Measurements from ENCODE around the gene STUB1.
A peak's percentile ranks its signal among the peaks of the same experiment; 100 is the strongest.

Gene STUB1

DNA sequence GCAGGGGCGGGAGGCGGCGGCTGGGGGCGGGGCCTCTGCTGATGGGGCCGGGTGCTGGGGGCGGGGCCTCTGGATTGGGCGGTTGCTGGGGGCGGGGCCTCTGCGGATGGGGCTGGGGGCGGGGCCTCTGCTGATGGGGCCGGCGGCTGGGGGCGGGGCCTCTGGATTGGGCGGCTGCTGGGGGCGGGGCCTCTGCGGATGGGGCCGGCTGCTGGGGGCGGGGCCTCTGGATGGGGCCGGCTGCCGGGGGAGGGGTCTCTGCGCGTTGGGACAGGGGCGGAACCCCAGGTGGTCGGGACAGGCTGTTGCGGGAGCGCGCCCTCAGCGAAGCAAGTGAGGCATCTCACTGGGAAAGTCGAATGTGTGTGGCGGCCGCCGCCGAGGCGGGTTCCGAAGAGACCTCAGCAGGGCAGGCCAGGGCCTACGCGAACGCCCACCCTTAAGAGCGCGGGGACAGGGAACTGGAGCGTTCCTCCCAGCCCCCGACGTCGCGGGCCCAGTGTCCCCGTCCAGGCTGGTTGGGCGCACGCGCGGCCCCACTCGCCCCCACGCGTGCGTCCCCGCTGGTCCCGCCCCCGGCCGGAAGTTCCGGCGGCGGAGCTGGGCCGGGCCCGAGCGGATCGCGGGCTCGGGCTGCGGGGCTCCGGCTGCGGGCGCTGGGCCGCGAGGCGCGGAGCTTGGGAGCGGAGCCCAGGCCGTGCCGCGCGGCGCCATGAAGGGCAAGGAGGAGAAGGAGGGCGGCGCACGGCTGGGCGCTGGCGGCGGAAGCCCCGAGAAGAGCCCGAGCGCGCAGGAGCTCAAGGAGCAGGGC lies at the start of gene STUB1:
TSS of gene STUB1 (plus strand) at position 597 of the 811 bp plus-strand sequence. CDS start at position 713, 116 bp downstream.
- peak; percentile 82 for DNase-seq (ENCODE audit: low read depth)

DNA sequence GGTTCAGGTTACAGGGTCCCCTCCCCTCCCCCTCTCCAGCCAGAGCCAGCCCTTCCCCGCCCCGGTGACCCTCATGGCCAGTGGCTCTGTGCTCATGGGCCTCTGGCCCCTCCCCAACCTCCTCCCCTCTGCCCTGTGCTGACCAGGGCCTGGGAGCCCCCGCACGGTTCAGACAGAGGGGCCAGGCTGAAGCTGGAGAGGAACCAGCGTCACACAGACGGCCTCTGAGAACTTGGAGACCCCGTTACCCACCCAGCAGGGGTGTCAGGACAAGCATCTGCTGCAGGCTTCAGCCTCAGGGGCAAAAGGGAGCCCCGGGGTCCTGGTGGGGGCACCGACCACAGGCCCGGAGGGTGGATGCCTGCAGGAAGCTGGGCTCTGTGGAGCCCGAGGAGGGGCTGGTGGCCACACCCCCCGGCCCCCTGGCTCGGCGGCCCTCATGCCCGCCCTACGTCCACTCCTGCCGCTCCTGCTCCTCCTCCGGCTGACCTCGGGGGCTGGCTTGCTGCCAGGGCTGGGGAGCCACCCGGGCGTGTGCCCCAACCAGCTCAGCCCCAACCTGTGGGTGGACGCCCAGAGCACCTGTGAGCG lies 49.3 kb upstream of the STUB1 start, which contains the start of gene WFIKKN1:
TSS of gene WFIKKN1 (plus strand) at position 171 of the 591 bp plus-strand sequence. CDS start at position 440, 269 bp downstream.
- no peak for DNase-seq (ENCODE audit: low read depth)

DNA sequence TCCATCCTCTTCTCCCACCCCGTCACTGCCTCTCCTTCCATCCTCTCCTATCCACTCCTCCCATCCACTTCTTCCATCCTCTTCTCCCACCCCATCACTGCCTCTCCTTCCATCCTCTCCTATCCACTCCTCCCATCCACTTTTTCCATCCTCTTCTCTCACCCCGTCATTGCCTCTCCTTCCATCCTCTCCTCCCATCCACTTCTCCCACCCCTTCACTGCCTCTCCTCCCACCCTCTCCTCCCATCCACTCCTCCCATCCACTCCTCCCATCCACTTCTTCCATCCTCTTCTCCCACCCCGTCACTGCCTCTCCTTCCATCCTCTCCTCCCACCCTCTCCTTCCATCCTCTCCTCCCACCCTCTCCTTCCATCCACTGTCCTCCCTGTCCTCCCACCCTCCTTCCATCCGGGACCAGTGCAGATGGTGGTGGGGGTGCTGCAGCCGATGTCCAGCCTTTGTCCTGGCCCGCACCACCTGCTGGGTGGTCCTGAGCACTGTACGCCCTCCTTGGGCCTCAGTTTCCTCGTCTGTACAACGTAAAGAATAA lies 48.3 kb upstream of the STUB1 start:
- DNase-seq (ENCODE audit: low read depth), result no peak

DNA sequence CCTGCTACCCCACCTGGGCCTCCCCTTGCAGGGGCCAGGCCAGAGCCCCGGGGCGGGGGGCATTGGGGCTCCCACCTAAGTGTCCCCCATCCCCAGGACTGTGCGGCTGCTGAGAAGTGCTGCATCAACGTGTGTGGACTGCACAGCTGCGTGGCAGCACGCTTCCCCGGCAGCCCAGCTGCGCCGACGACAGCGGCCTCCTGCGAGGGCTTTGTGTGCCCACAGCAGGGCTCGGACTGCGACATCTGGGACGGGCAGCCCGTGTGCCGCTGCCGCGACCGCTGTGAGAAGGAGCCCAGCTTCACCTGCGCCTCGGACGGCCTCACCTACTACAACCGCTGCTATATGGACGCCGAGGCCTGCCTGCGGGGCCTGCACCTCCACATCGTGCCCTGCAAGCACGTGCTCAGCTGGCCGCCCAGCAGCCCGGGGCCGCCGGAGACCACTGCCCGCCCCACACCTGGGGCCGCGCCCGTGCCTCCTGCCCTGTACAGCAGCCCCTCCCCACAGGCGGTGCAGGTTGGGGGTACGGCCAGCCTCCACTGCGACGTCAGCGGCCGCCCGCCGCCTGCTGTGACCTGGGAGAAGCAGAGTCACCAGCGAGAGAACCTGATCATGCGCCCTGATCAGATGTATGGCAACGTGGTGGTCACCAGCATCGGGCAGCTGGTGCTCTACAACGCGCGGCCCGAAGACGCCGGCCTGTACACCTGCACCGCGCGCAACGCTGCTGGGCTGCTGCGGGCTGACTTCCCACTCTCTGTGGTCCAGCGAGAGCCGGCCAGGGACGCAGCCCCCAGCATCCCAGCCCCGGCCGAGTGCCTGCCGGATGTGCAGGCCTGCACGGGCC lies 47.5 kb upstream of the STUB1 start:
- DNase-seq (ENCODE audit: low read depth), result no peak

DNA sequence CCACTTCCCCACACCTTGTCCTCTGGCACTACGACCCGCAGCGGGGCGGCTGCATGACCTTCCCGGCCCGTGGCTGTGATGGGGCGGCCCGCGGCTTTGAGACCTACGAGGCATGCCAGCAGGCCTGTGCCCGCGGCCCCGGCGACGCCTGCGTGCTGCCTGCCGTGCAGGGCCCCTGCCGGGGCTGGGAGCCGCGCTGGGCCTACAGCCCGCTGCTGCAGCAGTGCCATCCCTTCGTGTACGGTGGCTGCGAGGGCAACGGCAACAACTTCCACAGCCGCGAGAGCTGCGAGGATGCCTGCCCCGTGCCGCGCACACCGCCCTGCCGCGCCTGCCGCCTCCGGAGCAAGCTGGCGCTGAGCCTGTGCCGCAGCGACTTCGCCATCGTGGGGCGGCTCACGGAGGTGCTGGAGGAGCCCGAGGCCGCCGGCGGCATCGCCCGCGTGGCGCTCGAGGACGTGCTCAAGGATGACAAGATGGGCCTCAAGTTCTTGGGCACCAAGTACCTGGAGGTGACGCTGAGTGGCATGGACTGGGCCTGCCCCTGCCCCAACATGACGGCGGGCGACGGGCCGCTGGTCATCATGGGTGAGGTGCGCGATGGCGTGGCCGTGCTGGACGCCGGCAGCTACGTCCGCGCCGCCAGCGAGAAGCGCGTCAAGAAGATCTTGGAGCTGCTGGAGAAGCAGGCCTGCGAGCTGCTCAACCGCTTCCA lies 46.7 kb upstream of the STUB1 start:
- DNase-seq (ENCODE audit: low read depth), result no peak

DNA sequence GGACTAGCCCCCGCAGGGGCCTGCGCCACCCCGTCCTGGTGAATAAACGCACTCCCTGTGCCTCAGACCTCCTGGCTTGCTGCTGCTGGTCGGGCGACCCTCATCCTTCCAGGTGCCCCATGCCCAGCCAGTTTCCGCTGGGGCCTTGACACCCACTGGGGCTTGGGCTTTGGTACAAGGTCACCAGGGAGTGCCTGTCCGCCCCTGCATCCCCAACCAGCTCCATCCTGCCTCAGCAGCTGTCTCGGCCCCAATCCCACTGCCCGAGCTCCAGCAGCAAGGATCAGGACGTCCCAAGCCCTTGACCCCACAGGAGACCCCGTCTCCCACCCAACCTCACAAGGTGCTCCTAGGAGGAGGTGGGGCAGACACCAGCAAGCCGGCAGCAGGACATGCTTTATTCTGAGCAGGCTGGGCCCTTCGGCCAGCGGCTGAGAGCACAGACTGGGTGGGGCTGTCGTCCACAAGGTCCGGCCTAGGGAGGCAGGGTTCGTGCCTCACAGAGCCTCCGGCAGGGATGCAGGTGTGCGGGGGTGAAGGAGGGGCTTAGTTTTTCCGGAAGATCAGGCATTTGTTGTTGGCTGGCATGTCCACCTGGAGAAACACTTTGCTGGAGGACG lies 46.0 kb upstream of the STUB1 start:
- no peak for DNase-seq (ENCODE audit: low read depth)

DNA sequence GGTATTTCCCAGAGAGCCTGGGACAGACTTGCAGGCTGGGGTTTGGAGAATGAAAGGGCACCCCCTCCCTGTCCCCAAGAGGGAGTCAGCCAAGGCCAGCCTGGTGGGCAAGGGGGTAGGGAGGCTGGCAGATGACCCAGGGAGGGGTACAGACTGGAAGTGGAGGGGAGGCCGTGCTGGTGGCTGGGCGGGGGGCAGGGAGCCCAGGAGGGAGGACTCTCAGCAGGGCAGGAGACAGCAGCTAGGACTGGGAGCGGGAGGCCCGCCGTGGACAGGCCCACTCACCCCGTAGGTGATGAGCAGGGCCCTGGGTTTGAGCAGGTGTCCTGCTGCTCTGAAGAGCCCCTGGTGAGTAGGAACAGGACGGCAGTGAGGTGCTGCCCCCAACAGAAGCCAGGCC lies 45.2 kb upstream of the STUB1 start:
- DNase-seq (ENCODE audit: low read depth), result no peak

DNA sequence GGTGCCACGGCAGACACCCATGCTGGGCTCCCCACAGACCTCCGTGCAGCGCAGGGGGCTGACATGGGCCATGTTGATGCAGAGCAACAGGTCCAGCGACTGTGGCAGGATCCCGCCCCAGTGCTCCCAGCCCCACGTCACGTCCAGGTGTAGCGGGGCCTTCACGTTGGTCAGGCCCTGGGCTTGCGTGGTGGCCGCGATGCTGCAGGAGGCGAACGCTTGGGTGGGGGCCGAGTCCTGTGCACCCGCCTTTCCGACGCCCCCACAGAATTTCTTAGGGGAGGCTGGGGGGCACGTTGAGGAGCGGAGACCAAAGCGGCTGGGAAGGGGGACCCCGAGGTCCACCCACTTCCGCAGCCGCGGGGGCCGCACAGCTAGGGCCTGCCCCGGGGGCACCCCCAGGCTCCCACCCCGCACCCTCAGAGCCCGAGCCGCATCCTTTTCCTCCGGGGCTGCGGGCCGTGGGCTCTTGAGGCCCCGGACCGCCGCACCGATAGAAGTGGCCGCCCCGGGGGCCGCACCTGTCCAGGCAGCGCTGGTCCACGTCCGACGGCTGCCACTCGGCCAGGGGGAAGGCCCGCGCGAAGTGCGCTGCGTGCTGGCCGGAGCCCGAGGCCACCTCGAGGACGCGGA lies 44.5 kb upstream of the STUB1 start:
- no peak for DNase-seq (ENCODE audit: low read depth)

DNA sequence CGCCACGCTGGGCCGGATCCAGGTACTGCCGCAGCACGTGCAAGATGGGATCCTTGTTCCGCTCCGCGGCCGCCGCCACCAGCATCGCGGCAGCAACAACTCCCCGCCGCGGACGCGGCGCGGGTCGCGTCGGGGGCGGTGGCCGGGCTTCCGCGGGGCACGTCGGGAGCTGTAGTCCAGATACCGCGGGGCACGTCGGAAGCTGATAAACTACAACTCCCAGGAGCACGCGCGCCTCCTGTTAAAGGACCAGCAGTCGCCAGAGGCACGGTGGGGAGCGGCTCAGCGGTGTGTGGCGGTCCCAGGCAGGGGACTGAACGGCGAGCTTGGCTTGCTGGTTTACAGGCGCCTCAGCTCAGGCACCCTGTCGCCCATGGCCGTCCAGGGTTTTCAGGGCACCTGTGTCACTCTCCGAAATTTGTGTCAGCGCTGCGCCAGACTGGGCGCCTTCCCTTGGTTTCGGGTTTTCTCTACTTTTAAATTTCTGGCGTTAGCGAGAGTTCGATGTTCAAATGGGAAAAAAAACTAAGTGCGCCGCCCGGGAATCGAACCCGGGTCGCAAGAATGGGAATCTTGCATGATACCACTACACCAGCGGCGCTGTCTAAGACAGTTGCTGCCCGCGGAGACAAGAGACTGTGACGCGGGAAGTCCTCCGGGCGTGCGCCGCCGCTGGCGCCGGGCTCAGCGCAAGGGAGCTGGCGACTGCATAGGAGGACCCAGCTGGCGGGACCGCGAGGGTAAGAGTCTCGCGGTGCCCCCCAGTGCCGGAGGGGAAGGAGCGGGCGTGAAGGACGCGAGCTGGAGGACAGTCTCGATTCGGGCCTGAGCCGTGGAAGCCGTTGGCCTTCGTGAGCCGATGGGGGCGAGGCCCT lies 43.8 kb upstream of the STUB1 start, which contains the start of gene METTL26:
TSS of gene METTL26 (minus strand) at position 100 of the 875 bp plus-strand sequence. CDS start at position 85, 15 bp downstream.
- DNase-seq (ENCODE audit: low read depth), result peak; percentile 85

DNA sequence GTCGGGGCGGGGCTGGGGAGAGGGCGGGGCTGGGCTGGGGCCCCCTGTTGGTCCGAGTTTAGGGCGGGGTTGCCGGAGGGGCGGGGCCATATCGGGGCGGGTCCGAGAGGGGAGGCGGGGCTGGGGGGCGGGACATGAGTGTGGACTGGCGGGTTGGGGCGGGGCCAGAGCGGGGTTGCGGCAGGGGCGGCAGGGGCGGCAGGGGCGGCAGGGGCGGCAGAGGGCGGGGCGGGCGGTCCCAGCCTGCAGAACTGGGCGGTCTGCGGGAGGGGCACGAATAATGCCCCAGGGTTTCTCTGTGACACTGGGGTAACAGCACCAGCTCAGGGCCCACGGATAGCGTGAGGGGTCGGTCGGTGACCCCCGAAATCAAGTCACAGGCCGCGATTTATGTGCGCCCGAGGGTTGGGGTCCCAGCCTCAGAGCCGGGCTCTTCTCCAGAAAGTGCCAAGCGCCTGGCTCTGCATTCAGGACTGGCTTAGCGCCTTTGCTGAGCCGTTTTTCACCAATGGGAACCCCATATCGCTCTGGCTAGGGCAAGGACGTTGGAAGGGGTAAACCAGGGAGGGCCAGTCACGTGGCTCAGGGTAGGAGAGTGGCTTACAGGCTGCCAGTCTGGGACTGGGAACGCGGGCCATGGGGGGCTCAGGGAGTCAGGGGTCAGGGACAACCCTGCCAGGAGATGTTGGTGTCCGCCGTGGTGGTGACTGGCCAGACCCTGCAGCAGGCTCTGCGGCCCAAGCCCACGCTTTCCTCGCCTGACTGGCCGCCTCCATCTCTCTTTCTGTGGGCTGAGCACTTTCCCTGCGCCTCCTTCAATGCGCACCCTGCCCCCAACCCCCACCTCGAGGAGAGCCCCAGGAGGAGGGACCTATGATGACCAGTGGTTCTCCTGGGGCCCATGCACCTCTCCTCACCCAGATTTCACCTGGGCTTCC lies 42.9 kb upstream of the STUB1 start:
- peak; percentile 86 for DNase-seq (ENCODE audit: low read depth)

DNA sequence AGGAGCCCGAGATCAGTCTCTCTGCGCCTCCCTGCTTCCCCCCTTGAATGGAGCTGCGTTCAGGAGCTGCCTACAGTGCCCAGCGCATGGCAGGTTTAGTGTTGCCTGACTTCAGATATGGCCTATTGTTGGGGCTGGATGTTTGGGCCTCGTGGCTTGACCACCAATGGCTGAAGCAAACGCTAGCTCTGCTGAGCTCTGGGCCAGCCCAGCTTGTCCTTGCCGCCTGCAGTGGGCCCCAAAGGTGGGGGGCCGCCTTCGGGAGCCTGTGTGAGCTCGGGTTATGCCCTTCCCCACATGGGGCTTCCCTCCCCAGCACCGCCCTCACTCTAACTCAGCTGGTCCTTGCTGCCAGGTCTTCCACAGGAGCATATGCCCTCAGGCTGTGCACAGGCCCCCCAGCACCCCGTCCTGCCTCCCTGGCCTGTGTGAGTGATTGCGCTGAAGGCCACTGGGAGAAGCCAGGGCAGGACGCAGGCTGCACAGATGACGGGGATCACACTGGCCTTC lies 42.1 kb upstream of the STUB1 start:
- no peak for DNase-seq (ENCODE audit: low read depth)

DNA sequence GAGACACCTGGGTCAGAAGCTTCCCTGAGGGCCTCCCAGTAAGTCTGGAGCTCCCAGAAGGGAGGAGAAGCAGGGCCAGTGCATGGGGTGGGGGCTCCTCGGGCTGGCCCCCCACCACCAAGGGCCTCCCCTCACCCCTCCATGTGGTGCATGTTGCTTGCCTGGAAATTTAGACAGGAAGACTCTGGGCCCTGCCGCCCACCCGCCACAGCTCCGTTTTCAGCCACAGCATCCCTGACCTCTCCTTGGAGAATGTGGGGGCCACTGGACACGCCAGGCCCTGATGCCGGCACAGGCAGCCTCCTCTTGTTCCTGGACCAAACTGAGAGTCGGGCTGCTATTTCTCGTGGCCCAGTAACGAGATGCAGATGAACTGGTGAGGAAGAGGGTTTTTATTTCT lies 41.4 kb upstream of the STUB1 start:
- no peak for DNase-seq (ENCODE audit: low read depth)

DNA sequence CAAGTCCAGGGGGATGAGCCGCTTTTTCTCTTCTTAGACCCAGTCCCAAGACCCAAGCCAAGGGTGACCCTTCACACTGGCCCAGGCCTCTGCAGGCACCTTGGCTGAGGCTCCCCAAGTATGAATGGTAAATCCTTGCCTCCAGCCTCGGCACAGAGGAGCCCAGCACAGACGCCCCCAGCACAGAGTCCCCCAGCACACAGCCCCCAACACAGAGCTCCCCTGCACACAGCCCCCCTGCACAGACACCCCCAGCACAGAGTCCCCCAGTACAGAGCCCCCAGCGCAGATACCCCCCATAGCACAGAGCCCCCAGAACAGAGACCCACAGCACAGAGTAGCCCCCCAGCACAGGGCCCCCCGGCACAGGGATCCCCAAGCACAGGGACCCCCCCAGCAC lies 39.6 kb upstream of the STUB1 start:
- DNase-seq (ENCODE audit: low read depth), result no peak

DNA sequence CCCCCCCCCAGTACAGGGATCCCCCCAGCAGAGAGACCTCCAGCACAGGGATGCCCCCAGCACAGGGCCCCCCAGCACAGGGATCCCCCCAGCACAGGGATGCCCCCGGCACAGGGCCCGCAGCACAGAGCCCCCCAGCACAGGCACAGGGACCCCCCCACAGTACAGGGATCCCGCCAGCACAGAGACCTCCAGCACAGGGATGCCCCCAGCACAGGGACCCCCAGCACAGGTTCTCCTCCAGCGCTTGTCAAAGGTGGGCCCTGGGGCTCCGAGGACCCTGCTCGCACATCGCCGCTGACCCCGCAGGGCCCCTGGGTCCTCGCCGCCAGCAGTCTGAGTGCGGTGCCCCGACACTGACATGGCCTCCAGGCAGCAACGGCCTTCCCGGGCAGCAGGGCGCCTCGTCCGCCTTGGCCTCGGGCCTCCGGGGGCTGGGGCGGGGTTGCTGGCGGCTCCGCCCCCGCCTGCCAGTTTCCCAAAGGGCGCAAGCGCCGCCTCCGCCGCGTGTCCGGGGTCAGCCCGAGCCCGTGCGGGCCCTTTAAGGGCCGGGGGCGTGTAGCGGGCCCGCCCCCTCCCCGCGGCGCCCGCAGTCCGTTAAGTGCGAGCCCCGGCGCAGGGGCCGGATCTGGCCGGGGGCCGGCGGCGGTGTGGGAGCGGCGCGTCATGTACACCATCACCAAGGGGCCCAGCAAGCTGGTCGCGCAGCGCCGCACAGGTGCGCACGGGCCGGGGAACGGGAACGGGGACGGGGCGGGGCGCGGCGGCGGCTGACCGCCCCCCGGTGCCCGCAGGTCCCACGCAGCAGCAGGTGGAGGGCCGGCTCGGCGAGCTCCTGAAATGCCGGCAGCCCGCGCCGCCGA lies 38.7 kb upstream of the STUB1 start, which contains the start of gene MCRIP2:
TSS of gene MCRIP2 (plus strand) at position 503 of the 863 bp plus-strand sequence. CDS start at position 667, 164 bp downstream.
- DNase-seq (ENCODE audit: low read depth), result peak; percentile 40

DNA sequence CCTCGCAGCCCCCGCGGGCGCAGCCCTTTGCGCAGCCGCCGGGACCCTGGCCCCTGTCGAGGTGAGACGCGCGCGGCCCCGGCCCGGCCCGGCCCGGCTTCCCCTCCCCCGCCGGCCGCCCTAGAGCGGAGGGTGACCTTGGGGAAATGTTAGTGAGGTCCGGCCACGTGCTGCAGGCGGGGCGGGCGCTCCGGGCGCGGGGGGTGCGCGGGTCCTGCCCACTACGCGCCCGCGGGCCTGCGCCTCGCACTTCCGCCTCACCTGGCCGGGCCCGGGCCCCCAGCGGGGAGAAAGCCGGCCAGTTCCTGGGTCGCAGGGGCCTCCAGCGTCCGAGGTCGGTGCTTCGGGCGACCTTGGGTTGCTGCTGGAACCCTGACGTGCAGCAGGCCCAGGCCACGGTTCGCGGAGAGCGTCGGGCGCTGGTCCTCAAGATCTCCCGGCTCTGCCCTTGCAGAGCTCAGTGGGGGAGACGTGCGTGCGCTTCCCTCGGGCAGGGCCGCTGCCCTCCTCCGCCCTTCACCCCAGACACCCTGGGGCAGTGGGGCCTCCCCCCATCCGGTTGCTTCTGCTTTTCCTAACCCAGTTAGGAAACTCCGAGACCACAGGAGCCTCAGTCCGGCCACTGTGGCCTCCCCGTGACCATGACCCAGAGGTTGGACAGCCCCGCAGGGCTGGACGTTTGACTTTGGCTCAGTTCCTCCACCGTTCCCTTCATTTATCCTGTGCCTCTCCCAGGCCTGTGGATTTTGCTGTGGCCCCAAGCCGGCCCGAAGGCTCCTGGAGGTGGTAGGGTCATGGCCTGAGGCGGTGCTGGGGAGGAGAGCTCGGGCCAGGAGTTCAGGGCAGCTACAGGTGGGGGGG lies 37.8 kb upstream of the STUB1 start:
- DNase-seq (ENCODE audit: low read depth), result no peak

DNA sequence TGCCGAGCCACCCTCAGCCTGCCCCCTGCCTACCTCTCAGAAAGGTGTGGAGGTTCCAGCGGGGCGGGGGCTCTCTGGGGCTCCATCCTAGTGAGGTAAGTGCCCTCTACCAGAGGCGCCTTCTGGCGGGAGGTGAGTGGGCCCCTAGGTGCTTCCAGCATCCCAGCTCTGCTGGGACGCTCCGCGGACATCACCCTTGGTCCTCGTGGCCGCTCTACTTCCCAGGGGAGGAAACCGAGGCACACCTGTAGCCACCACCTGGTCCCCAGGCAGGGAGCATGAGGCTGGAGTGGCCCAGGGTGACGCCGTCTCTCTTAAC lies 37.2 kb upstream of the STUB1 start:
- DNase-seq (ENCODE audit: low read depth), result no peak
